ENCODE results near the gene TMEM205.

Gene TMEM205

DNA sequence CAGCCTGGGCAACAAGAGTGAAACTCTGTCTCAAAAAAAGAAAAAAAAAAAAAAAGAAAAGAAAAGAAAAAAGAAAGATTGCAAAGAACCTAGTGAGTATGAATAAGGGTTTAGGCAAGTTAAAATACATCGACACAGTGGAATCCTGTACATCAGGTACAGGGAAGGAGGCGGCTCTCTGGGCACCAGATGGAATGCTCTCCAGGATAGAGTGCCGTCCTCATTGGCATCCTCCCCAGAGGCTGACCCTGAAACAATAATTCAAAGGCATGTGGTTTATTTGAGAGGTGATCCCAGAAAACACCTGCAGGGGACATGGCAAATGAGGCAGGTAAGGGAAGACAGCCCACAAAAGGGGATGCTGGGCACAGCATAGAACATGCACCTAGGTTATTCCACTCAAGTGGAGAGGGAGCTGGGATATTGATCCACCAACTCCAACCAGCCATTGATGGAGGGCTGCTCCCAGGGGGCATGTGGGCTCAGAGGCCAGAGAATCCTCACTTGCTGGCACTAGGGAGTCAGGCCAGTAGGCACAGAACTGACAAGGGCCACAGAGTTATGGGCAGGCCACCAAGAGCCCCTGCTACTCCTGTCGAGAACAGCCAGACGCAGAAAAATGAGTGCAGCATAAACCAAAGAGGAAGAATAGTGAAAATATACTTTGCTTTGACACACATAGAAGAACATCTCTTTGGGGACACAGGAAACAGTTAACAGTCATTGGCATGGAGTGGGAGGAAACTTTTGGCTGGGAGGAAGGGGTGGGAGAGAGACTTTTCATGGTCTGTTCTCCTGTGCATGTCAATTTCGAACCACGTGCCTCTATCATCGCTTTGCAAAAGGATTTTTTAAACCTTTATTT, 45.9 kb downstream of the TMEM205 start:
- no peak for DNase-seq (ENCODE audit: low spot score)

DNA sequence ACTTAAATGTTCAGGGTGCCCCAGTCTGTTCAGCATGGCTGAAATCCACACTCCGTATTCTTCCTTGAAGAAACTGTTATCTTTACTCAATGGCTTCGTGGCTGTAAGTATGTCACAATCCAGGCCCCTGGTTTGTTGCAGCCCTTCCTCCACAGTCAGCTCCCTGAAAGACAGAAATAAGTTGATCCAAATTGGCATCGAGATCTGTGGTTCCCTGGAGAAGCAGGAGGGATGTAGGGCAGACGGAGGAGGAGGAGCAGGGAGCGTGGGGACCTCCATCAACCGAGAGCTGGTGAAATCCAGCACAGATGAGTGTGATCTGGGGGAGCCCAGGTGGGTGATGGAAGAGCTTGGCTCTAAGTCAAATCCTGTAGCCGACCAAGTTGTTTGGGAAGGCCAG, 49.8 kb downstream of the TMEM205 start:
- no peak for DNase-seq (ENCODE audit: low spot score)

DNA sequence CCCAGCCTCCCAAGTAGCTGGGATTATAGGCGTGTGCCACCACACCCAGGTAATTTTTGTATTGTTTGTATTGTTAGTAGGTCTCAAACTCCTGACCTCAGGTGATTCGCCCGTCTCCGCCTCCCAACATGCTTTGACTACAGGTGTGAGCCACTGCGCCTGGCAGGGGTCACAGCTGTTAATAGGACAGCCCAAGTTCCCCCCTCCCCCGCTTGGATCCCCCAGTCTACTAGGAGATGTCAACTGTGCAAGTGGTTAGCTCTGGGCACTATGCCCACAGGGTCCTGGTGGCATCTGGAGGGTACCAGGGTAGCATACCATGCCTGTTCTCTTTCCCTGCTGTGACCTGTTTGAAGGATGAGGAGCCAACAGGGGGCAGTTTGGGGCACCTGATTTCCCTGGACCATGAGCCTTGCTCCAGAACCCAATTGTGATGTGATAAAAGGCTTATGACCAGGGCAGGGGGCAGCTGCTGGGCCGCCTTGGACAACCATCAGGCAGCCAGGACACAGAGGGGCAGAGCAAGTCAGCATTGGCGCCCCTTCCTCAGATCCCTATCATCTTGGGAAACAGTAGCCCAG, 50.3 kb downstream of the TMEM205 start, which contains the start of gene TSPAN16:
Gene TSPAN16 (plus strand): TSS at position 496 of the 581 bp plus-strand sequence. CDS start 138 bp downstream, outside the sequence.
- no peak for DNase-seq (ENCODE audit: low spot score)

DNA sequence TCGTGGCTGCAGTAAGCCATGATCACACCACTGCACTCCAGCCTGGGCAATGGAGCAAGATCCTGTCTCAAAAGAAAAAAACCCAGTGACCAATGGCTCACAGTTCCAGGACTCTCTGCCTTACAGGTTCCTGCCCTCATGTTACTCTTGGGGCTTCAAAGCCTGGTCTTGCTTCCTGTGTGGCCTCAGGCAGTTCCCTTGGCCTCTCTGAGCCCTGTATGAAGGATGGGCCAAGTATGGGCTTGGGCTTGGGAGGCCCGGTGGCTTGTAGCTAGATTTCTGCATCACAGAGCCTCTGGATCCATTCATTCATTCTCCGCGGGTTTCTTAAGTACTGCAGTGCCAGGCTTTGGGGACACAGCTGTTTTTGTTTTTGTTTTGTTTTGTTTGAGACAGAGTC, 50.9 kb downstream of the TMEM205 start:
- DNase-seq (ENCODE audit: low spot score), result no peak

DNA sequence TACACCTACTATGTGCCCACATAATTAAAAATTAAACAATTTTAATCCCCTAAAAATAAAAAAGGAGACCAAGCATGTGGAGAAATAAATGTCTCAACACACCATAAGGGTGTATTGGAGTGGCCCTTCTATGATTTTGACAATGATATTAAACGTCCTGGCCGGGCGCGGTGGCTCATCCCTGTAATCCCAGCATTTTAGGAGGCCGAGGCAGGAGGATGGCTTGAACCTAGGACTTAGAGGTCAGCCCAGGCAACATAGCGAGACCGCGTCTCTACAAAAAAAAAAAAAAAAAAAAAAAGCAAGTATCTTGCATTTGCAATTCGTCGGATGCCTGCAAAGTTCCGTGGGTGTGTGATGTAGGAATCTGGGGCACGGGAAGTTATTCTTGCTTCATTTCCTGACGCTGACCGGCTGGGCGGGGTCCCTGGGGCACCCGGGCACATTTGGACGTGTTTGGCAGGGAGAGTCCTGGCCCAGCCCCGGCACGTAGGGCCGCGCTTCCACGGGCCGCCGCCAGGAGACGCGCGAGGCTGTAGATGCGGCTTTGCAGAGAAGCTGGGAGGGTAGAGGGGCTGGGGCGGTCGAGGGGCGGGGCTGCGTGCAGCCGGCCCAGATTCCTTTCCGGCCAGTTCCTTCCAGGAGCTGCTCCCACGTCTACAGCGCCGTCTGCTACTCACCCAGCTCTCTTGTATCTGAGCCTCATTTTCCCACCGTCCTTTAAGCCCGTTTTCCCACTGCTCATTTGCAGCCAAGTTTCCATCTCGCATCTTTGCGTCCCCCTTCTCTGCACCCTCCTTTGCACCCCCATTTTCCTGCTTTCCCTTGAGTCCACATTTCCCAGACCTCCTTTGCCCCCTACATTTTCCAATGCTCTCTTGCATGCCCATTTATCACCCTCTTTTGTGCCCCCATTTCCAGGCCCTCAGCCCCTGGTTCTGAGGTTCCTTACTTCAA, 52.4 kb downstream of the TMEM205 start:
- DNase-seq (ENCODE audit: low spot score), result peak; percentile 91

Data from LoVo (cell line).